ENCODE measurements around the gene BCL2L1.

BCL2L1 gene

GRCh38 chr20:31722257-31723068 lies at the start of gene BCL2L1:
TSS of gene BCL2L1 (minus strand) at chr20:31722868. CDS start at chr20:31722218, 650 bp downstream.
- DNase-seq (ENCODE audit: extremely low spot score) = peak; percentile 48
- TF ChIP-seq CTCF (IDR thresholded peaks at IDR 0.05; ENCODE audit: control extremely low read depth, extremely low read depth, low read depth, missing control alignments) = peak; percentile 30
- ChIA-PET CTCF (interaction anchor here (1.0 to 10.9 kb wide), 28 partner anchors 9 to 155 kb away, joined by 3 to 429 read pairs (median 16); partner anchors contain the start of genes COX4I2, ID1 and TPX2), POLR2A (interaction anchor here (0.9 to 3.1 kb wide), 4 partner anchors 24 to 61 kb away, joined by 3 to 20 read pairs (median 4); no protein-coding TSS in a partner anchor)

GRCh38 chr20:31770243-31770642 lies 47.6 kb upstream of the BCL2L1 start:
- no peak for TF ChIP-seq CTCF (IDR thresholded peaks at IDR 0.05; ENCODE audit: control extremely low read depth, extremely low read depth, low read depth, missing control alignments)
- DNase-seq (ENCODE audit: extremely low spot score) = no peak
- ChIA-PET POLR2A (no interaction called here), CTCF (interaction anchor here (1.3 kb wide), 1 partner anchor 47 kb away, joined by 3 read pairs; no protein-coding TSS in a partner anchor)

- POLR2A ChIA-PET = no interaction called here
- CTCF ChIA-PET = no interaction called here
Observed at GRCh38 chr20:31769681-31770080, 47.0 kb upstream of the BCL2L1 start.

GRCh38 chr20:31767805-31768204 lies 45.1 kb upstream of the BCL2L1 start:
- ChIA-PET POLR2A (no interaction called here), CTCF (interaction anchor here (1.1 to 1.7 kb wide), 3 partner anchors 14 to 44 kb away, joined by 3 to 5 read pairs (median 4); no protein-coding TSS in a partner anchor)
- TF ChIP-seq CTCF (IDR thresholded peaks at IDR 0.05; ENCODE audit: control extremely low read depth, extremely low read depth, low read depth, missing control alignments) = no peak
- DNase-seq (ENCODE audit: extremely low spot score) = no peak

More at GRCh38 chr20:31769681-31770080, 47.0 kb upstream of the BCL2L1 start:
- TF ChIP-seq CTCF (IDR thresholded peaks at IDR 0.05; ENCODE audit: control extremely low read depth, extremely low read depth, low read depth, missing control alignments) = no peak
- no peak for DNase-seq (ENCODE audit: extremely low spot score)

- POLR2A ChIA-PET = no interaction called here
- CTCF ChIA-PET = no interaction called here
- DNase-seq (ENCODE audit: extremely low spot score) = no peak
- TF ChIP-seq CTCF (IDR thresholded peaks at IDR 0.05; ENCODE audit: control extremely low read depth, extremely low read depth, low read depth, missing control alignments) = no peak
Observed at GRCh38 chr20:31764641-31765305, 42.1 kb upstream of the BCL2L1 start.

- CTCF ChIA-PET = interaction anchor here (1.2 to 4.9 kb wide), 2 partner anchors 13 to 37 kb away, joined by 7 to 32 read pairs; no protein-coding TSS in a partner anchor
Observed at GRCh38 chr20:31760519-31761240, 38.0 kb upstream of the BCL2L1 start.

More at GRCh38 chr20:31760519-31761240, 38.0 kb upstream of the BCL2L1 start:
- no peak for TF ChIP-seq CTCF (IDR thresholded peaks at IDR 0.05; ENCODE audit: control extremely low read depth, extremely low read depth, low read depth, missing control alignments)
- POLR2A ChIA-PET = no interaction called here
- no peak for DNase-seq (ENCODE audit: extremely low spot score)
